Measurements from ENCODE around the gene ITGA3. TPM values are rescaled to one million over a fixed set of nuclear protein-coding genes. Genes with fewer than 3 reads are reported as not detected.

Gene ITGA3
- total RNA-seq, 2 donors from 2014 or later, result 16.6 to 21.7 TPM

- 91% methylated on average over 5 to 6 of the region's 6 CpGs for WGBS, 2 experiments (ENCODE audit: insufficient coverage in 1 of 2, insufficient read length in 1 of 2)
- H3K27me3 ChIP-seq (ENCODE audit: control insufficient read depth, insufficient read depth, low read length, poor library complexity, severe bottlenecking), result no peaks in the 10 kb centered on the region
- H3K4me3 Mint-ChIP-seq, result no peak overlapping the region
- no peak overlapping the region for H3K9ac ChIP-seq (ENCODE audit: extremely low read depth, low read length, poor library complexity, severe bottlenecking)
- no peak for TF ChIP-seq CTCF (conservative IDR thresholded peaks at IDR 0.05)
- H3K4me1 ChIP-seq (ENCODE audit: control insufficient read depth, insufficient read depth, low read length), result no peaks in the 10 kb centered on the region
- no peak overlapping the region for H3K4me3 ChIP-seq (ENCODE audit: low read length)
- no peaks in the 10 kb centered on the region for H3K9me3 Mint-ChIP-seq
- peak; percentile 37 for DNase-seq
- H3K27ac ChIP-seq (ENCODE audit: low read depth, low read length), result no peak overlapping the region
- no peaks in the 10 kb centered on the region for H3K36me3 ChIP-seq (ENCODE audit: control insufficient read depth, insufficient read depth, low read length)
- H3K36me3 Mint-ChIP-seq (ENCODE audit: low read depth), result no peaks in the 10 kb centered on the region
- H3K27me3 Mint-ChIP-seq (ENCODE audit: insufficient read depth), result peaks cover 11% of the 10 kb centered on the region
- H3K4me1 Mint-ChIP-seq, result peaks cover 22% of the 10 kb centered on the region
- H3K9me3 ChIP-seq (ENCODE audit: control insufficient read depth, low read length), result no peaks in the 10 kb centered on the region
- H3K27ac Mint-ChIP-seq, result peak overlapping the region; percentile 24
These were observed 8.8 kb upstream of the ITGA3 start for GRCh38 chr17:50047083-50047482.

GRCh38 chr17:50047488-50048126, 8.3 kb upstream of the ITGA3 start:
- no peak overlapping the region for H3K4me3 Mint-ChIP-seq
- H3K27ac Mint-ChIP-seq, result peak overlapping the region; percentile 24
- H3K4me1 ChIP-seq (ENCODE audit: control insufficient read depth, insufficient read depth, low read length), result peaks cover 4% of the 10 kb centered on the region
- no peak overlapping the region for H3K27ac ChIP-seq (ENCODE audit: low read depth, low read length)
- no peak for TF ChIP-seq CTCF (conservative IDR thresholded peaks at IDR 0.05)
- no peak overlapping the region for H3K4me3 ChIP-seq (ENCODE audit: low read length)
- H3K9me3 Mint-ChIP-seq, result no peaks in the 10 kb centered on the region
- H3K9ac ChIP-seq (ENCODE audit: extremely low read depth, low read length, poor library complexity, severe bottlenecking), result no peak overlapping the region
- peaks cover 11% of the 10 kb centered on the region for H3K27me3 Mint-ChIP-seq (ENCODE audit: insufficient read depth)
- no peaks in the 10 kb centered on the region for H3K27me3 ChIP-seq (ENCODE audit: control insufficient read depth, insufficient read depth, low read length, poor library complexity, severe bottlenecking)
- no peaks in the 10 kb centered on the region for H3K36me3 Mint-ChIP-seq (ENCODE audit: low read depth)
- no peaks in the 10 kb centered on the region for H3K36me3 ChIP-seq (ENCODE audit: control insufficient read depth, insufficient read depth, low read length)
- 71 to 73% methylated on average over 7 to 9 of the region's 9 CpGs for WGBS, 2 experiments (ENCODE audit: insufficient coverage in 1 of 2, insufficient read length in 1 of 2)
- DNase-seq, result peak; percentile 64
- H3K4me1 Mint-ChIP-seq, result peaks cover 28% of the 10 kb centered on the region
- no peaks in the 10 kb centered on the region for H3K9me3 ChIP-seq (ENCODE audit: control insufficient read depth, low read length)

GRCh38 chr17:50048146-50048720, 7.7 kb upstream of the ITGA3 start:
- no peaks in the 10 kb centered on the region for H3K36me3 ChIP-seq (ENCODE audit: control insufficient read depth, insufficient read depth, low read length)
- H3K4me3 Mint-ChIP-seq, result no peak overlapping the region
- H3K27me3 ChIP-seq (ENCODE audit: control insufficient read depth, insufficient read depth, low read length, poor library complexity, severe bottlenecking), result no peaks in the 10 kb centered on the region
- H3K4me3 ChIP-seq (ENCODE audit: low read length), result no peak overlapping the region
- no peaks in the 10 kb centered on the region for H3K9me3 ChIP-seq (ENCODE audit: control insufficient read depth, low read length)
- DNase-seq, result peak; percentile 42
- TF ChIP-seq CTCF (conservative IDR thresholded peaks at IDR 0.05), result no peak
- H3K27ac ChIP-seq (ENCODE audit: low read depth, low read length), result no peak overlapping the region
- H3K27me3 Mint-ChIP-seq (ENCODE audit: insufficient read depth), result peaks cover 11% of the 10 kb centered on the region
- H3K36me3 Mint-ChIP-seq (ENCODE audit: low read depth), result no peaks in the 10 kb centered on the region
- peaks cover 9% of the 10 kb centered on the region for H3K4me1 ChIP-seq (ENCODE audit: control insufficient read depth, insufficient read depth, low read length)
- no peaks in the 10 kb centered on the region for H3K9me3 Mint-ChIP-seq
- 87 to 88% methylated on average over 11 to 17 of the region's 17 CpGs for WGBS, 2 experiments (ENCODE audit: insufficient coverage in 1 of 2, insufficient read length in 1 of 2)
- H3K4me1 Mint-ChIP-seq, result peaks cover 34% of the 10 kb centered on the region
- H3K9ac ChIP-seq (ENCODE audit: extremely low read depth, low read length, poor library complexity, severe bottlenecking), result no peak overlapping the region
- no peak overlapping the region for H3K27ac Mint-ChIP-seq

All from endodermal cell (in vitro differentiated cells).